HepG2 (cell line): ENCODE data around the gene TAB2. TPM values are rescaled to one million over a fixed set of nuclear protein-coding genes. Genes with fewer than 3 reads are reported as not detected.
A peak's percentile ranks its signal among the peaks of the same experiment; 100 is the strongest.

ENCODE experiments used
- ATAC-seq: fragments of 200-7000 bp; cut with Tn5 transposase; 3 replicates; pipeline ENCODE4 v1.9.1; 2020; ENCODE audit warnings: mild to moderate bottlenecking, moderate library complexity
- BruUV-seq: library from RNA; stranded (reverse); fragments of 400-500 nt; replicated peaks from 2 replicates; lab custom pipeline; 2021; lab: Mats Ljungman, UMichigan
- CTCF ChIA-PET: fragments of 300-600 bp; formaldehyde crosslinking; extraction: SDS; loops from one replicate; lab custom pipeline; 2021; ENCODE audit warnings: low total read pairs, inconsistent platforms, low intra/inter-chr PET ratio; lab: Yijun Ruan, JAX
- POLR2A ChIA-PET: fragments of 350-600 bp; sonication (Branson Sonifier 250); formaldehyde crosslinking; loops from one replicate; lab custom pipeline; 2020; ENCODE audit warnings: antibody characterized with exemption, inconsistent platforms; lab: Yijun Ruan, JAX
- DNase-seq: peaks from one replicate; pipeline ENCODE4 v3.0.0-alpha.2; 2015; ENCODE audit warnings: low spot score
- FAIRE-seq: peaks from 3 replicates; lab custom pipeline; 2011; peaks lifted over from hg19 to GRCh38; lab: Jason Lieb, UNC
- H2AFZ ChIP-seq: one replicate; pipeline ENCODE4 v1.6.1; 2011; ENCODE audit warnings: low read length, inconsistent platforms
- H3K27ac ChIP-seq: fragments of 300-600 bp; 3 replicates; pipeline ENCODE4 v1.8.0; 2011; ENCODE audit warnings: mixed run types, mild to moderate bottlenecking, mixed read lengths, low read length, inconsistent platforms; ENCODE audit not compliant: insufficient read depth; ENCODE audit errors: extremely low read length
- H3K27me3 ChIP-seq, 2 experiments: fragments of 200-600 bp in 1 of 2; 2 replicates in 1 of 2; 3 replicates in 1 of 2; pipeline versions ENCODE4 v1.6.0 to v1.8.0; 2011; ENCODE audit warnings: low read length in 2 of 2, mild to moderate bottlenecking in 2 of 2, moderate library complexity in 2 of 2, inconsistent platforms in 1 of 2; ENCODE audit not compliant: insufficient read depth in 2 of 2, control insufficient read depth in 1 of 2
- H3K36me3 ChIP-seq, 2 experiments: fragments of 200-600 bp in 1 of 2; replicated peaks in 1 of 2; 2 replicates in 1 of 2; 3 replicates in 1 of 2; pipeline versions ENCODE4 v1.5.1 to v1.8.0; 2011; ENCODE audit warnings: low read length in 2 of 2, inconsistent platforms in 1 of 2; ENCODE audit not compliant: insufficient read depth in 2 of 2, control insufficient read depth in 1 of 2
- H3K4me1 ChIP-seq: 2 replicates; pipeline ENCODE4 v1.5.1; 2012; ENCODE audit warnings: low read length, inconsistent platforms; ENCODE audit not compliant: insufficient read depth
- H3K4me2 ChIP-seq: 2 replicates; pipeline ENCODE4 v1.6.0; 2011; ENCODE audit warnings: low read depth, low read length, inconsistent platforms
- H3K4me3 ChIP-seq, 3 experiments: fragments of 200-600 bp in 1 of 3; sonication (generic), shearing (Covaris generic) in 1 of 3; replicated peaks in 1 of 3; 2 replicates each; pipeline ENCODE4 v1.5.1; 2011 to 2016; ENCODE audit warnings: low read length in 3 of 3, inconsistent platforms in 2 of 3, low read depth in 2 of 3, mild to moderate bottlenecking in 2 of 3, control low read depth in 1 of 3, mixed read lengths in 1 of 3; ENCODE audit not compliant: insufficient read depth in 1 of 3
- H3K79me2 ChIP-seq: one replicate; pipeline ENCODE4 v1.6.1; 2011; ENCODE audit warnings: low read length, inconsistent platforms; ENCODE audit not compliant: insufficient read depth
- H3K9ac ChIP-seq: 2 replicates; pipeline ENCODE4 v1.6.0; 2011; ENCODE audit warnings: mild to moderate bottlenecking, low read depth, low read length, inconsistent platforms; ENCODE audit not compliant: insufficient read depth
- H3K9me3 ChIP-seq: 2 replicates; pipeline ENCODE4 v1.5.1; 2012; ENCODE audit warnings: mild to moderate bottlenecking, low read length
- H4K20me1 ChIP-seq: 2 replicates; pipeline ENCODE4 v1.6.0; 2011; ENCODE audit warnings: inconsistent platforms, mild to moderate bottlenecking, low read length, moderate library complexity; ENCODE audit not compliant: insufficient read depth
- ATAD3A ChIP-seq: sonication (generic); formaldehyde crosslinking; IDR thresholded peaks from 2 replicates; pipeline ENCODE4 v1.4.0; 2020; ENCODE audit warnings: missing genetic modification reagents
- MAF1 ChIP-seq: sonication (generic); formaldehyde crosslinking; IDR thresholded peaks from 2 replicates; pipeline ENCODE4 v1.5.0; 2020; ENCODE audit warnings: missing genetic modification reagents, borderline replicate concordance
- MED1 ChIP-seq: sonication (generic); formaldehyde crosslinking; IDR thresholded peaks from 2 replicates; pipeline ENCODE4 v1.4.0; 2020; ENCODE audit warnings: missing genetic modification reagents
- MED13 ChIP-seq: sonication (generic); formaldehyde crosslinking; IDR thresholded peaks from 2 replicates; pipeline ENCODE4 v1.5.0; 2020; ENCODE audit warnings: missing genetic modification reagents
- NFRKB ChIP-seq: fragments of 450-650 bp; IDR thresholded peaks from 2 replicates; pipeline ENCODE4 v1.6.1; 2017
- PAX8 ChIP-seq: sonication (generic); formaldehyde crosslinking; IDR thresholded peaks from 2 replicates; pipeline ENCODE4 v1.8.0; 2022; ENCODE audit warnings: mild to moderate bottlenecking, missing genetic modification reagents, borderline replicate concordance
- SMAD1 ChIP-seq: sonication (generic); formaldehyde crosslinking; IDR thresholded peaks from 2 replicates; pipeline ENCODE4 v1.4.0; 2020; ENCODE audit warnings: missing genetic modification reagents, low read depth, mild to moderate bottlenecking, borderline replicate concordance
- SSRP1 ChIP-seq: IDR thresholded peaks from 2 replicates; pipeline ENCODE4 v1.6.1; 2016; ENCODE audit warnings: control low read depth
- ZBTB14 ChIP-seq: sonication (generic); formaldehyde crosslinking; IDR thresholded peaks from 2 replicates; pipeline ENCODE4 v1.4.0; 2020; ENCODE audit warnings: missing genetic modification reagents
- ZBTB7B ChIP-seq: sonication (generic); formaldehyde crosslinking; IDR thresholded peaks from 2 replicates; pipeline ENCODE4 v1.4.0; 2020; ENCODE audit warnings: missing genetic modification reagents
- ZFP62 ChIP-seq: sonication (generic); formaldehyde crosslinking; IDR thresholded peaks from 2 replicates; pipeline ENCODE4 v1.4.0; 2020; ENCODE audit warnings: missing genetic modification reagents
- ZNF280B ChIP-seq: sonication (generic); formaldehyde crosslinking; IDR thresholded peaks from 2 replicates; pipeline ENCODE4 v1.5.0; 2020; ENCODE audit warnings: missing genetic modification reagents, mild to moderate bottlenecking, borderline replicate concordance
- ZNF30 ChIP-seq: sonication (generic); formaldehyde crosslinking; IDR thresholded peaks from 2 replicates; pipeline ENCODE4 v1.5.0; 2020; ENCODE audit warnings: mild to moderate bottlenecking, missing genetic modification reagents
- ZNF501 ChIP-seq: sonication (generic); formaldehyde crosslinking; IDR thresholded peaks from 2 replicates; pipeline ENCODE4 v1.5.1; 2020; ENCODE audit warnings: mild to moderate bottlenecking, moderate library complexity, missing genetic modification reagents
- ZNF609 ChIP-seq: sonication (generic); formaldehyde crosslinking; IDR thresholded peaks from 2 replicates; pipeline ENCODE4 v1.4.0; 2020; ENCODE audit warnings: mild to moderate bottlenecking, missing genetic modification reagents, borderline replicate concordance
- WGBS: methylation state at CpG from one replicate; pipeline ENCODE4 v1.1.6; 2017; ENCODE audit warnings: low lambda C conversion rate; 5-methylcytosine and 5-hydroxymethylcytosine counted together
- in situ Hi-C: cut with HindIII; loops from 2 replicates; pipeline ENCODE4 v1.10.0; 2017; ENCODE audit warnings: low pct_unique_long_range_greater_than_20kb; ENCODE audit not compliant: extremely low pct_ligation_motif_present
- intact Hi-C: fragments of 100-400 bp; cut with micrococcal nuclease; formaldehyde crosslinking; loops from one replicate; pipeline ENCODE4 v1.10.0; 2022; ENCODE audit not compliant: unreplicated experiment
- polyA plus RNA-seq, 8 experiments: library from polyadenylated mRNA; depleted of rRNA in 3 of 8; stranded (reverse) in 7 of 8; unstranded in 1 of 8; fragments of >200 nt; fragmentation: Illumina TruSeq in 4 of 8; extraction: Trizol in 4 of 8; gene quantifications; 2 replicates each; pipeline versions ENCODE4 v1.2.1 to v1.2.3, GENCODE V29; 2011 to 2016; ENCODE audit warnings: low read depth in 4 of 8, missing spikeins in 1 of 8, mixed read lengths in 1 of 8; ENCODE audit not compliant: insufficient read depth in 1 of 8
- total RNA-seq, 5 experiments: library from RNA; depleted of rRNA; stranded (reverse); fragments of >200 nt; fragmentation: Illumina TruSeq; extraction: Trizol; gene quantifications; 2 replicates each; pipeline ENCODE4 v1.2.3, GENCODE V29; 2016; ENCODE audit warnings: low read depth in 1 of 5

TAB2 gene
- total and polyA plus RNA-seq, 2 of the 13 experiments (the other 11 are each of a cell fraction or from before 2014, with no cell fraction given) = 23.7 to 50.2 TPM

- in situ Hi-C loops = no loop called here
- BruUV-seq = no TSS peak
- no peak for TF ChIP-seq ATAD3A
- 0 out of 2 replicates have a peak, but pooled peaks have one; percentile 32 for TF ChIP-seq ZNF609
- TF ChIP-seq ZFP62 = no peak
- no peak for TF ChIP-seq SSRP1 (CRISPR knock-in tag)
- TF ChIP-seq ZNF280B (CRISPR knock-in tag) = peak; percentile 87
- no peak for TF ChIP-seq PAX8 (CRISPR knock-in tag)
- no peak for TF ChIP-seq NFRKB
- TF ChIP-seq SMAD1 = 0 out of 2 replicates have a peak, but pooled peaks have one; percentile 73
- no peak for TF ChIP-seq ZBTB14 (CRISPR knock-in tag)
- TF ChIP-seq ZNF30 (CRISPR knock-in tag) = no peak
- peak; percentile 44; the same call in 1 of the 2 replicates for TF ChIP-seq MED13 (CRISPR knock-in tag)
- TF ChIP-seq MED1 (CRISPR knock-in tag) = peak; percentile 23; the same call in 1 of the 2 replicates
- peak; percentile 37; the same call in 1 of the 2 replicates for TF ChIP-seq ZNF501
- TF ChIP-seq ZBTB7B = no peak
- no peak for TF ChIP-seq MAF1
These were observed 123.5 kb downstream of the TAB2 start for GRCh38 chr6:149440735-149441671.

More at GRCh38 chr6:149440735-149441671, 123.5 kb downstream of the TAB2 start:
- peak overlapping the region; percentile 39 for H3K27ac ChIP-seq
- no peaks in the 10 kb centered on the region for H3K36me3 ChIP-seq
- H3K4me1 ChIP-seq = peaks cover 45% of the 10 kb centered on the region
- ATAC-seq (peak; percentile 62), FAIRE-seq (peak; percentile 80), DNase-seq (peak; percentile 40)
- no peaks in the 10 kb centered on the region for H3K79me2 ChIP-seq
- no peaks in the 10 kb centered on the region for H3K9me3 ChIP-seq
- no peaks in the 10 kb centered on the region for H4K20me1 ChIP-seq
- ChIA-PET POLR2A (interaction anchor here (1.2 to 1.3 kb wide), 4 partner anchors 12 to 461 kb away, joined by 3 to 4 read pairs (median 3); partner anchors contain the start of gene ZC3H12D), CTCF (no interaction called here)
- H2AFZ ChIP-seq = peak overlapping the region; percentile 80
- H3K4me3 ChIP-seq = peak overlapping the region; percentile 35 to 69 (median 37)
- peak overlapping the region; percentile 89 for H3K4me2 ChIP-seq
- peak overlapping the region; percentile 41 for H3K9ac ChIP-seq
- H3K27me3 ChIP-seq = no peaks in the 10 kb centered on the region
- intact Hi-C loops = no loop called here
- 7% methylated on average over 14 of the region's 16 CpGs for WGBS
